H9 (cell line): ENCODE measurements around the gene TRPM4. TPM values are rescaled to one million over a fixed set of nuclear protein-coding genes. Genes with fewer than 3 reads are reported as not detected.
"Not testable (repeated sequence)": the region's sequence is repeated elsewhere in the genome, so short reads cannot be mapped to it uniquely, and the experiment has no call there.

Experiments
- DNase-seq: peaks from one replicate; pipeline ENCODE4 v3.0.0-alpha.2; 2017
- H2AFZ ChIP-seq: one replicate; pipeline ENCODE4 v1.6.1; 2013; ENCODE audit warnings: mild to moderate bottlenecking, low read length, control low read depth, moderate library complexity
- H2AK5ac ChIP-seq: 2 replicates; pipeline ENCODE4 v1.6.1; 2013; ENCODE audit warnings: low read length, control low read depth, mixed read lengths; ENCODE audit not compliant: insufficient read length
- H2BK120ac ChIP-seq: one replicate; pipeline ENCODE4 v1.6.1; 2013; ENCODE audit warnings: low read depth, mild to moderate bottlenecking, low read length, control low read depth, inconsistent platforms; ENCODE audit not compliant: poor library complexity, severe bottlenecking
- H2BK12ac ChIP-seq: 2 replicates; pipeline ENCODE4 v1.6.1; 2013; ENCODE audit warnings: low read length, control low read depth, mixed read lengths, low read depth; ENCODE audit not compliant: insufficient read length
- H2BK15ac ChIP-seq: 2 replicates; pipeline ENCODE4 v1.6.1; 2013; ENCODE audit warnings: low read depth, low read length, control low read depth
- H2BK20ac ChIP-seq: one replicate; pipeline ENCODE4 v1.6.1; 2013; ENCODE audit warnings: low read depth, mild to moderate bottlenecking, low read length, control low read depth, inconsistent platforms; ENCODE audit not compliant: poor library complexity, severe bottlenecking
- H2BK5ac ChIP-seq: 2 replicates; pipeline ENCODE4 v1.6.1; 2013; ENCODE audit warnings: low read length, control low read depth, mixed read lengths; ENCODE audit not compliant: insufficient read length
- H3K14ac ChIP-seq: 2 replicates; pipeline ENCODE4 v1.6.1; 2013; ENCODE audit warnings: low read length, control low read depth; ENCODE audit not compliant: insufficient read depth
- H3K18ac ChIP-seq: 2 replicates; pipeline ENCODE4 v1.6.1; 2013; ENCODE audit warnings: low read depth, mild to moderate bottlenecking, mixed read lengths, low read length, control low read depth; ENCODE audit not compliant: insufficient read length
- H3K23ac ChIP-seq: 2 replicates; pipeline ENCODE4 v1.6.1; 2013; ENCODE audit warnings: low read length, control low read depth, mixed read lengths, low read depth; ENCODE audit not compliant: insufficient read length
- H3K23me2 ChIP-seq: 2 replicates; pipeline ENCODE4 v1.6.1; 2013; ENCODE audit warnings: low read depth, mild to moderate bottlenecking, mixed read lengths, low read length, control low read depth; ENCODE audit not compliant: insufficient read length, poor library complexity, severe bottlenecking
- H3K27ac ChIP-seq: 2 replicates; pipeline ENCODE4 v1.5.1; 2013; ENCODE audit warnings: low read length, control low read depth, mixed read lengths, low read depth; ENCODE audit not compliant: insufficient read length
- H3K27me3 ChIP-seq: 2 replicates; pipeline ENCODE4 v1.6.1; 2013; ENCODE audit warnings: low read length, control low read depth, inconsistent platforms; ENCODE audit not compliant: insufficient read depth
- H3K4ac ChIP-seq: 2 replicates; pipeline ENCODE4 v1.6.1; 2013; ENCODE audit warnings: low read depth, mild to moderate bottlenecking, control low read depth, inconsistent platforms, low read length, moderate library complexity
- H3K4me1 ChIP-seq: 2 replicates; pipeline ENCODE4 v1.6.1; 2013; ENCODE audit warnings: low read length, control low read depth, inconsistent platforms; ENCODE audit not compliant: insufficient read depth
- H3K4me2 ChIP-seq: 2 replicates; pipeline ENCODE4 v1.6.1; 2013; ENCODE audit warnings: low read length, control low read depth, mixed read lengths; ENCODE audit not compliant: insufficient read length, insufficient read depth
- H3K56ac ChIP-seq: 2 replicates; pipeline ENCODE4 v1.6.1; 2013; ENCODE audit warnings: low read depth, mild to moderate bottlenecking, mixed read lengths, low read length, control low read depth; ENCODE audit not compliant: insufficient read length
- H3K79me1 ChIP-seq: 2 replicates; pipeline ENCODE4 v1.6.1; 2013; ENCODE audit warnings: low read depth, mild to moderate bottlenecking, moderate library complexity, low read length, control low read depth, inconsistent platforms; ENCODE audit not compliant: insufficient read depth, poor library complexity, severe bottlenecking
- H3K79me2 ChIP-seq: 2 replicates; pipeline ENCODE4 v1.6.1; 2013; ENCODE audit warnings: low read length, control low read depth, inconsistent platforms; ENCODE audit not compliant: insufficient read depth
- H3K9ac ChIP-seq: 2 replicates; pipeline ENCODE4 v1.6.1; 2013; ENCODE audit warnings: low read length, control low read depth, mixed read lengths; ENCODE audit not compliant: insufficient read length; ENCODE audit errors: extremely low read depth
- H3K9me3 ChIP-seq: one replicate; pipeline ENCODE4 v1.6.1; 2013; ENCODE audit warnings: low read depth, low read length, inconsistent platforms; ENCODE audit not compliant: control insufficient read depth
- H3T11ph ChIP-seq: one replicate; pipeline ENCODE4 v1.6.1; 2013; ENCODE audit warnings: mild to moderate bottlenecking, low read length, control low read depth, inconsistent platforms
- H4K20me1 ChIP-seq: one replicate; pipeline ENCODE4 v1.6.1; 2013; ENCODE audit not compliant: control insufficient read depth, insufficient read length, insufficient read depth
- H4K5ac ChIP-seq: 2 replicates; pipeline ENCODE4 v1.6.1; 2013; ENCODE audit warnings: low read depth, mild to moderate bottlenecking, mixed read lengths, low read length, control low read depth; ENCODE audit not compliant: insufficient read length
- H4K8ac ChIP-seq: replicated peaks from 2 replicates; pipeline ENCODE4 v1.6.1; 2013; ENCODE audit warnings: low read length, control low read depth, mixed read lengths, low read depth; ENCODE audit not compliant: insufficient read length
- H4K91ac ChIP-seq: 2 replicates; pipeline ENCODE4 v1.6.1; 2013; ENCODE audit warnings: low read depth, mild to moderate bottlenecking, moderate library complexity, mixed read lengths, low read length, control low read depth; ENCODE audit not compliant: insufficient read length
- H3K27ac Mint-ChIP-seq, 3 experiments: 2 replicates in 2 of 3; 3 replicates in 1 of 3; pipeline ENCODE4 v1.8.0; 2020 to 2021; ENCODE audit warnings: mixed read lengths in 3 of 3, mild to moderate bottlenecking in 1 of 3, moderate library complexity in 1 of 3
- H3K27me3 Mint-ChIP-seq: 2 replicates; pipeline ENCODE4 v1.8.0; 2021; ENCODE audit warnings: low read depth, mild to moderate bottlenecking, moderate library complexity, mixed read lengths
- H3K36me3 Mint-ChIP-seq, 3 experiments: 2 replicates in 2 of 3; 3 replicates in 1 of 3; pipeline ENCODE4 v1.8.0; 2020 to 2021; ENCODE audit warnings: low read depth in 3 of 3, mixed read lengths in 3 of 3; ENCODE audit not compliant: insufficient read depth in 1 of 3
- H3K4me1 Mint-ChIP-seq, 2 experiments: 2 replicates each; pipeline ENCODE4 v1.8.0; 2020; ENCODE audit warnings: mixed read lengths in 2 of 2
- H3K4me3 Mint-ChIP-seq, 2 experiments: 2 replicates in 1 of 2; 3 replicates in 1 of 2; pipeline ENCODE4 v1.8.0; 2020 to 2021; ENCODE audit warnings: mild to moderate bottlenecking in 2 of 2, mixed read lengths in 2 of 2, moderate library complexity in 1 of 2
- H3K9me3 Mint-ChIP-seq, 2 experiments: 2 replicates in 1 of 2; 3 replicates in 1 of 2; pipeline ENCODE4 v1.8.0; 2020; ENCODE audit warnings: mild to moderate bottlenecking in 2 of 2, mixed read lengths in 2 of 2, moderate library complexity in 1 of 2
- WGBS: extraction: QIAGEN DNeasy Blood & Tissue Kit; methylation state at CpG from one replicate; pipeline ENCODE4 v1.1.7; 2013; ENCODE audit warnings: missing lambda C conversion rate, low lambda C conversion rate, mixed read lengths; ENCODE audit not compliant: insufficient read length; ENCODE audit errors: extremely low coverage; 5-methylcytosine and 5-hydroxymethylcytosine counted together
- total RNA-seq: library from RNA; stranded (reverse); gene quantifications from 2 replicates; pipeline ENCODE4 v1.2.1, GENCODE V29; 2021

The TRPM4 gene
- total RNA-seq, 1 experiment from 2014 or later: 6.9 TPM

GRCh38 chr19:49123285-49123684, 34.3 kb upstream of the TRPM4 start:
- H3K9me3 Mint-ChIP-seq, H2AFZ ChIP-seq, H4K5ac ChIP-seq, H3K56ac ChIP-seq, H2BK20ac ChIP-seq, H2BK120ac ChIP-seq, H4K91ac ChIP-seq, H3K27ac Mint-ChIP-seq, H3T11ph ChIP-seq, H4K8ac ChIP-seq, H3K79me2 ChIP-seq, H3K9ac ChIP-seq, H3K23me2 ChIP-seq, H3K4me1 ChIP-seq, H3K27me3 ChIP-seq, H3K18ac ChIP-seq, H3K4ac ChIP-seq, H2BK12ac ChIP-seq, H3K4me2 ChIP-seq, H3K27ac ChIP-seq, H3K79me1 ChIP-seq, H3K4me3 Mint-ChIP-seq, H2AK5ac ChIP-seq, H3K14ac ChIP-seq, H2BK5ac ChIP-seq, H2BK15ac ChIP-seq, H4K20me1 ChIP-seq, H3K23ac ChIP-seq, DNase-seq, H3K36me3 Mint-ChIP-seq, H3K9me3 ChIP-seq: not testable (repeated sequence)
- Mint-ChIP-seq H3K4me1 (peaks cover 16 to 22% of the 10 kb centered on the region in 2 experiments), H3K27me3 (peaks cover 37% of the 10 kb centered on the region)
- no CpG with 5 or more reads among the region's 11 CpGs for WGBS
